ENCODE results near the gene DOCK2. TPM values are rescaled to one million over a fixed set of nuclear protein-coding genes. Genes with fewer than 3 reads are reported as not detected.

The DOCK2 gene
- total and polyA plus RNA-seq, 2 donors (not counting 3 experiments of a cell fraction or from before 2014, with no cell fraction given): 0.62 to 4.8 TPM

DNA sequence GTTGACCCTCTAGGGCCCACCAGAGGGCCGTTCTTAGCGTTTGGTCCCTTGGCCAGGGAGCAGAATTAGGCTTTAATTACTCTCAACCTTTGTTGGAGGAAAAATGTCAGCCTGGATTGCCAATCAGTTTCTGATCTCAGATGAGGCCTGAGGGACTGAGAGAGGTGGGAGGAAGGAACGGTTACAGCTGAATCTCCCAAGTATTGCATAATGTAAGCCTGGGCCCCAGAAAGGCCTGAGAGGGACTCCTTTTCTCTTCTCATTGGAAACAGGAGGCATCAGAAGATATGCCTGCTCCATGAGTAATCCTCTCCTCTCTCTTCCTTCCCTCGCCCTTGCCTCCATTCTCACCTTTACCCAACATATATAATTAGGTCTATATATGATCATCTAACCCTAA lies 237.5 kb downstream of the DOCK2 start:
- Histone ChIP-seq H3K9ac (replicated peaks; ENCODE audit: extremely low read depth, insufficient read depth, low read length) (no peak overlapping the region), H3K79me2 (ENCODE audit: control insufficient read depth, insufficient read depth, low read length) (no peaks in the 10 kb centered on the region), H4K20me1 (replicated peaks; ENCODE audit: control insufficient read depth, extremely low read depth, insufficient read depth, low read length) (no peaks in the 10 kb centered on the region), H3K27me3 (ENCODE audit: control insufficient read depth in 2 of 2, insufficient read depth in 2 of 2, low read length in 2 of 2) (no peaks in the 10 kb centered on the region), H3K9me1 (replicated peaks; ENCODE audit: control insufficient read depth, extremely low read depth, insufficient read depth, low read length) (no peaks in the 10 kb centered on the region), H3K4me2 (ENCODE audit: insufficient read depth, low read length) (no peak overlapping the region), H3K4me3 (replicated peaks in 1 of 3; ENCODE audit: insufficient read depth in 1 of 3, low read depth in 1 of 3, low read length in 3 of 3) (no peak overlapping the region), H3K27ac (ENCODE audit: insufficient read depth, low read depth, low read length) (no peak overlapping the region), H3K4me1 (ENCODE audit: control insufficient read depth, extremely low read depth, insufficient read depth, low read length) (no peaks in the 10 kb centered on the region), H2AFZ (ENCODE audit: low read depth, low read length) (no peak overlapping the region), H3K9me3 (replicated peaks; ENCODE audit: control insufficient read depth, insufficient read depth, low read length) (no peaks in the 10 kb centered on the region), H3K36me3 (ENCODE audit: control insufficient read depth in 2 of 2, extremely low read depth in 1 of 2, insufficient read depth in 2 of 2, low read length in 2 of 2) (peaks cover 0 to 8% of the 10 kb centered on the region in 2 experiments)
- ChIA-PET POLR2A (no interaction called here), CTCF (interaction anchor here (0.7 to 2.1 kb wide), 3 partner anchors 106 to 342 kb away, joined by 3 to 9 read pairs (median 3); partner anchors contain the start of gene INSYN2B)
- DNase-seq (ENCODE audit: low read depth, low spot score) (no peak), FAIRE-seq (no peak)
- TF ChIP-seq EZH2 (IDR thresholded peaks at IDR 0.05; ENCODE audit: borderline replicate concordance, low read depth, low read length, severe bottlenecking) (no peak), POLR2AphosphoS5 (IDR thresholded peaks at IDR 0.05; ENCODE audit: insufficient read depth, low read depth, low read length) (no peak), MYC (IDR thresholded peaks at IDR 0.05; ENCODE audit: low read depth, low read length) (no peak), JUN (IDR thresholded peaks at IDR 0.05; ENCODE audit: borderline replicate concordance, insufficient read depth, insufficient read length, low read depth) (no peak), POLR2A (IDR thresholded peaks at IDR 0.05; ENCODE audit: low read depth, low read length) (no peak), FOS (IDR thresholded peaks at IDR 0.05; ENCODE audit: borderline replicate concordance, insufficient read depth, low read length) (no peak), GATA2 (IDR thresholded peaks at IDR 0.05; ENCODE audit: insufficient read depth, insufficient read length, low read depth, low read length) (no peak)
- TF ChIP-seq, protein P1, sequence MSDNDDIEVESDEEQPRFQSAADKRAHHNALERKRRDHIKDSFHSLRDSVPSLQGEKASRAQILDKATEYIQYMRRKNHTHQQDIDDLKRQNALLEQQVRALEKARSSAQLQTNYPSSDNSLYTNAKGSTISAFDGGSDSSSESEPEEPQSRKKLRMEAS (IDR thresholded peaks at IDR 0.05; ENCODE audit: insufficient read depth, insufficient read length): no peak
- TF ChIP-seq, protein P2, sequence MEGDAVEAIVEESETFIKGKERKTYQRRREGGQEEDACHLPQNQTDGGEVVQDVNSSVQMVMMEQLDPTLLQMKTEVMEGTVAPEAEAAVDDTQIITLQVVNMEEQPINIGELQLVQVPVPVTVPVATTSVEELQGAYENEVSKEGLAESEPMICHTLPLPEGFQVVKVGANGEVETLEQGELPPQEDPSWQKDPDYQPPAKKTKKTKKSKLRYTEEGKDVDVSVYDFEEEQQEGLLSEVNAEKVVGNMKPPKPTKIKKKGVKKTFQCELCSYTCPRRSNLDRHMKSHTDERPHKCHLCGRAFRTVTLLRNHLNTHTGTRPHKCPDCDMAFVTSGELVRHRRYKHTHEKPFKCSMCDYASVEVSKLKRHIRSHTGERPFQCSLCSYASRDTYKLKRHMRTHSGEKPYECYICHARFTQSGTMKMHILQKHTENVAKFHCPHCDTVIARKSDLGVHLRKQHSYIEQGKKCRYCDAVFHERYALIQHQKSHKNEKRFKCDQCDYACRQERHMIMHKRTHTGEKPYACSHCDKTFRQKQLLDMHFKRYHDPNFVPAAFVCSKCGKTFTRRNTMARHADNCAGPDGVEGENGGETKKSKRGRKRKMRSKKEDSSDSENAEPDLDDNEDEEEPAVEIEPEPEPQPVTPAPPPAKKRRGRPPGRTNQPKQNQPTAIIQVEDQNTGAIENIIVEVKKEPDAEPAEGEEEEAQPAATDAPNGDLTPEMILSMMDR (IDR thresholded peaks at IDR 0.05; ENCODE audit: extremely low read depth in 1 of 2, insufficient read depth in 1 of 2, low read depth in 1 of 2, low read length in 2 of 2): no peak
- dilution Hi-C loops (cut with MboI; ENCODE audit: extremely low pct_ligation_motif_present, low sequenced_read_pairs): no loop called here
- intact Hi-C loops (cut with micrococcal nuclease): no loop called here
- BruUV-seq (replicated peaks): no TSS peak
